Spinal cord (tissue), 10 donors: ENCODE results near the gene CDC25B. TPM values are rescaled to one million over a fixed set of nuclear protein-coding genes. Genes with fewer than 3 reads are reported as not detected.

Experiments
- DNase-seq, 6 donors: peaks; one replicate each; pipeline versions ENCODE4 v3.0.0 to v3.0.0-alpha.2; 2013 to 2015; ENCODE audit warnings: low spot score in 6 of 6, low read depth in 4 of 6
- H3K27ac ChIP-seq: one replicate; pipeline ENCODE4 v1.5.1; 2013; ENCODE audit warnings: low read depth, low read length, control low read depth
- H3K27me3 ChIP-seq: one replicate; pipeline ENCODE4 v1.6.1; 2013; ENCODE audit warnings: low read length; ENCODE audit not compliant: control insufficient read depth, insufficient read depth
- H3K36me3 ChIP-seq: one replicate; pipeline ENCODE4 v1.6.1; 2013; ENCODE audit warnings: low read length; ENCODE audit not compliant: control insufficient read depth, insufficient read depth
- H3K4me1 ChIP-seq: one replicate; pipeline ENCODE4 v1.6.1; 2013; ENCODE audit warnings: low read length; ENCODE audit not compliant: control insufficient read depth, insufficient read depth
- H3K4me3 ChIP-seq: one replicate; pipeline ENCODE4 v1.5.1; 2013; ENCODE audit warnings: low read depth, low read length, control low read depth
- H3K9me3 ChIP-seq: one replicate; pipeline ENCODE4 v1.6.1; 2013; ENCODE audit warnings: low read length; ENCODE audit not compliant: control insufficient read depth, insufficient read depth
- WGBS: methylation state at CpG from one replicate; pipeline ENCODE4 v1.1.5; 2013; ENCODE audit warnings: missing lambda C conversion rate; ENCODE audit not compliant: insufficient coverage; 5-methylcytosine and 5-hydroxymethylcytosine counted together
- polyA plus RNA-seq, 2 donors: library from polyadenylated mRNA; unstranded; fragments of 120-200 nt; gene quantifications; one replicate each; pipeline ENCODE4 v1.2.1, GENCODE V29; 2013; ENCODE audit not compliant: insufficient read length in 2 of 2
- total RNA-seq, 2 donors: library from RNA; depleted of rRNA in 1 of 2; stranded (reverse); fragments of 120-200 nt in 1 of 2; fragments of >200 nt in 1 of 2; gene quantifications; one replicate each; pipeline versions ENCODE4 v1.2.3 to v1.2.4, GENCODE V29; 2013 to 2014
- donor health status: healthy.

CDC25B gene
- total and polyA plus RNA-seq, 4 donors = 22.2 to 66.8 (median 46.4) TPM

DNA sequence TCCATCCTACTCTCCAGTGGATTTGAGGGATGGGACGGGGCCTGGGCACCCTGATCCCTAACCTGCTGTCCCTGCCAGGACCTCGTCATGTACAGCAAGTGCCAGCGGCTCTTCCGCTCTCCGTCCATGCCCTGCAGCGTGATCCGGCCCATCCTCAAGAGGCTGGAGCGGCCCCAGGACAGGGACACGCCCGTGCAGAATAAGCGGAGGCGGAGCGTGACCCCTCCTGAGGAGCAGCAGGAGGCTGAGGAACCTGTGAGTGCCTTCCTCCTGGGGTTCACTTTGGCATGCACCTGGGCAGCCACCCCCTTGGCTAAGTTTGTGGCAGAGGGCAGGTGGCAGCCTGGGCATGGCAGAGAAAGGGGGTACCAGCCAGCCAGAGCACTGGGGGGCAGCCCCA lies 5.7 kb downstream of the CDC25B start:
- no peaks in the 10 kb centered on the region for H3K9me3 ChIP-seq
- DNase-seq = no peak
- peaks cover 69% of the 10 kb centered on the region for H3K36me3 ChIP-seq
- H3K4me1 ChIP-seq = peaks cover 59% of the 10 kb centered on the region
- H3K27ac ChIP-seq = no peak overlapping the region
- H3K4me3 ChIP-seq = no peak overlapping the region
- WGBS = 97% methylated on average over 13 of the region's 13 CpGs
- no peaks in the 10 kb centered on the region for H3K27me3 ChIP-seq

DNA sequence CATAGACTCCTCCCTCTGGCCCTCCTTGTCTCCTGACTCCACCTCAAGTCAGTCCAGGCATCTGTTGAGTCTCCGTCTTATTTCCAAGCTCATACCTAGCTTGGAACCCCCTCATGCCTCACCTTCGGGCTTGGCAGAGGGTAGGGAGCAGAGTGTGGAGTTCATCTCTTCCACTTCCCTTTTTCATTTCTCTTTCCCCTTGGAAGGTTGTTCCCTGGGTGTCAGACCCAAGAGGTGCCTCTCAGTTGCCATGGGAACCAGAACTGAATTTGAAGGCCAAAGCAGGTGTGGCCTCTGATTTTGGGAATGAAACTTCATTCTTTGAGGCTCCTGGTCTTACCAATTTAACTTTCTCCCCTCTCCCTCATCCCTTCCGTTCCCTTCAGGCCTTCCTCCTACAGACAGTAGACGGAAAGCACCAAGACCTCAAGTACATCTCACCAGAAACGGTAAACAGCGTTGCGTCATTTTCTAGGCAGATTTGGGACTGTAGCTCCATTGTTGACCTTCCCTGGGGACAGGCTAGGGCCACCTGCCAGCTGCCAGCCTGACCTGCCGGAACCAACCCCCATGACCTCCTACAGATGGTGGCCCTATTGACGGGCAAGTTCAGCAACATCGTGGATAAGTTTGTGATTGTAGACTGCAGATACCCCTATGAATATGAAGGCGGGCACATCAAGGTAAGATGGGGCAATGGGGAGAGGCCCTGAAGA lies 6.6 kb downstream of the CDC25B start:
- Histone ChIP-seq H3K27ac (no peak overlapping the region), H3K36me3 (peaks cover 66% of the 10 kb centered on the region), H3K9me3 (no peaks in the 10 kb centered on the region), H3K4me1 (peaks cover 59% of the 10 kb centered on the region), H3K4me3 (no peak overlapping the region), H3K27me3 (no peaks in the 10 kb centered on the region)
- WGBS = 80% methylated on average over 6 of the region's 11 CpGs
- DNase-seq = no peak

DNA sequence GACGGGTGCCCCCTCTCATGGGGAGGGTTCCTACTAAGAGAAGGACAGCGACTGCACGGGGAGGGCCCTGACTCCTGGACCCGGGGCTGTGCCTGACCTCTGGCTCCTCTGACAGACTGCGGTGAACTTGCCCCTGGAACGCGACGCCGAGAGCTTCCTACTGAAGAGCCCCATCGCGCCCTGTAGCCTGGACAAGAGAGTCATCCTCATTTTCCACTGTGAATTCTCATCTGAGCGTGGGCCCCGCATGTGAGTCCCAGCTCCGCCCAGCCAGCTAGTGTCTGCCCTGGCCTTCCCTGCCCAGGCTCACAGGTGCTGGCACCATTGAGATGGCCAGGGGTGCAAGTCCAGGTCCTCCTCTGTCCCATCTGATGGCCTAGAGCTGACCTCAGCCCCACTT lies 7.2 kb downstream of the CDC25B start:
- H3K4me1 ChIP-seq = peaks cover 59% of the 10 kb centered on the region
- 94% methylated on average over 14 of the region's 14 CpGs for WGBS
- no peak for DNase-seq
- H3K9me3 ChIP-seq = no peaks in the 10 kb centered on the region
- no peaks in the 10 kb centered on the region for H3K27me3 ChIP-seq
- no peak overlapping the region for H3K27ac ChIP-seq
- no peak overlapping the region for H3K4me3 ChIP-seq
- peaks cover 66% of the 10 kb centered on the region for H3K36me3 ChIP-seq

DNA sequence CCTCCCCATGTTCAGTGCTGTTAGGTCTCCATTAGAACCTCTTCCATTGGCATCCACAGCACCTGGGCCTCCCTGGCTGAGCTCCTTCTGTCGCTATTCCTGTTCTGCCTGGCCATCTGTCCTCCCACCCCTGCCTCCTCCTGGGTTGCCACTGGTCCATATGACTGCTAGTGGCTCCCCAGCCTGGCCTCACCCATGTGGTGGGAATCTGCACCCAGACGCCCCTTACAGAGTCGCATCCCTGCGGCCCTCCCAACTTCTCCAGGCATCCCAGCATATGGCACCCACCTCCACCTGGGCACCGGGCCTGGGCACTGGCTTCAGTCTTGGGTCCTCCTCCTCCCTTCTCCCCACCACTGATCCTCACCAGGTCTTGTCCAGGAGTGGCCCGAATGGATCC lies 7.7 kb downstream of the CDC25B start:
- Histone ChIP-seq H3K4me3 (no peak overlapping the region), H3K36me3 (peaks cover 66% of the 10 kb centered on the region), H3K27me3 (no peaks in the 10 kb centered on the region), H3K9me3 (no peaks in the 10 kb centered on the region), H3K4me1 (peaks cover 54% of the 10 kb centered on the region), H3K27ac (no peak overlapping the region)
- no peak for DNase-seq
- WGBS = 95% methylated on average over 6 of the region's 6 CpGs

DNA sequence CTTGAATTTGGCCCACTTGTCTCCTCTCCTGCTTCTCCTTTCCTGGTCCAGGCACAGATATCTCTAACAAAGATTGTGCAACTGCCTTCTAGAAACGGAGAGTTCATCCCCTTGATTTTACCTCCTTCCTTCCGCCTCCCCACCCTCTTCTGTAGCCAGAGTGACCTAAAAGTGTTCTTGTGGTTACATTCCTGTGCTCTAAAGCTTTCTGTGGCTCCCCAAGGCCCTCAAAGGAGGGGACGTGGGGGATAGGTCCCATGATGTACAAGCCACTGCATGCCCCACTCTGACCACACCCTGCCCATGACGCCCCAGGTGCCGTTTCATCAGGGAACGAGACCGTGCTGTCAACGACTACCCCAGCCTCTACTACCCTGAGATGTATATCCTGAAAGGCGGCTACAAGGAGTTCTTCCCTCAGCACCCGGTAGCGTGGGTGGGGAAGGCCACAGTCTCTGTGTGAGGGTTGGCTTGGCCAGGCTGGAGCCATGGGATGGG lies 8.2 kb downstream of the CDC25B start:
- WGBS = 83% methylated on average over 6 of the region's 11 CpGs
- no peak for DNase-seq
- Histone ChIP-seq H3K27ac (no peak overlapping the region), H3K27me3 (no peaks in the 10 kb centered on the region), H3K9me3 (no peaks in the 10 kb centered on the region), H3K4me1 (peaks cover 49% of the 10 kb centered on the region), H3K4me3 (no peak overlapping the region), H3K36me3 (peaks cover 66% of the 10 kb centered on the region)

DNA sequence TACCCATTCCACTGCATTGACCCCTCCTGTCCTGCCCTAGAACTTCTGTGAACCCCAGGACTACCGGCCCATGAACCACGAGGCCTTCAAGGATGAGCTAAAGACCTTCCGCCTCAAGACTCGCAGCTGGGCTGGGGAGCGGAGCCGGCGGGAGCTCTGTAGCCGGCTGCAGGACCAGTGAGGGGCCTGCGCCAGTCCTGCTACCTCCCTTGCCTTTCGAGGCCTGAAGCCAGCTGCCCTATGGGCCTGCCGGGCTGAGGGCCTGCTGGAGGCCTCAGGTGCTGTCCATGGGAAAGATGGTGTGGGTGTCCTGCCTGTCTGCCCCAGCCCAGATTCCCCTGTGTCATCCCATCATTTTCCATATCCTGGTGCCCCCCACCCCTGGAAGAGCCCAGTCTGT lies 8.7 kb downstream of the CDC25B start:
- H3K36me3 ChIP-seq = peaks cover 62% of the 10 kb centered on the region
- no peak overlapping the region for H3K4me3 ChIP-seq
- WGBS = 87% methylated on average over 10 of the region's 11 CpGs
- no peak overlapping the region for H3K27ac ChIP-seq
- DNase-seq = no peak
- H3K27me3 ChIP-seq = no peaks in the 10 kb centered on the region
- H3K9me3 ChIP-seq = no peaks in the 10 kb centered on the region
- H3K4me1 ChIP-seq = peaks cover 45% of the 10 kb centered on the region

DNA sequence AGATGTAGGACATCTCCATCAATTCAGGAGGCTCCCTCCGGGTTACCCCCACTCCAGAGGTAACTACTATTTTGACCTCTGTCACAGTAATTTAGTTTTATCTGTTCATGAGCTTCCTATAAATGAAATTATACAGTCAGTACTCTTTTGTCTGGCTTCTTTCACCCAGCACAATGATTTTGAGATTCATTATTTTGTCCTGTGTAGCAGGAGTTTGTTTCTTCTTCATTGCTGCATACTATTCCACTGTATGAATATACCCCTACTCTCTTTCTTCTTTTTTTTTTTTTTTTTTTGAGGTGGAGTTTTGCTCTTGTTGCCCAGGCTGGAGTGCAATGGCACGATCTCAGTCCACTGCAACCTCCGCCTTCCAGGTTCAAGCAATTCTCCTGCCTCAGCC lies 12.4 kb downstream of the CDC25B start:
- 100% methylated on average over 2 of the region's 3 CpGs for WGBS
- peak overlapping the region; percentile 89 for H3K27ac ChIP-seq
- no peaks in the 10 kb centered on the region for H3K27me3 ChIP-seq
- H3K4me1 ChIP-seq = peaks cover 55% of the 10 kb centered on the region
- no peak for DNase-seq
- H3K36me3 ChIP-seq = peaks cover 26% of the 10 kb centered on the region
- H3K4me3 ChIP-seq = no peak overlapping the region
- no peaks in the 10 kb centered on the region for H3K9me3 ChIP-seq

DNA sequence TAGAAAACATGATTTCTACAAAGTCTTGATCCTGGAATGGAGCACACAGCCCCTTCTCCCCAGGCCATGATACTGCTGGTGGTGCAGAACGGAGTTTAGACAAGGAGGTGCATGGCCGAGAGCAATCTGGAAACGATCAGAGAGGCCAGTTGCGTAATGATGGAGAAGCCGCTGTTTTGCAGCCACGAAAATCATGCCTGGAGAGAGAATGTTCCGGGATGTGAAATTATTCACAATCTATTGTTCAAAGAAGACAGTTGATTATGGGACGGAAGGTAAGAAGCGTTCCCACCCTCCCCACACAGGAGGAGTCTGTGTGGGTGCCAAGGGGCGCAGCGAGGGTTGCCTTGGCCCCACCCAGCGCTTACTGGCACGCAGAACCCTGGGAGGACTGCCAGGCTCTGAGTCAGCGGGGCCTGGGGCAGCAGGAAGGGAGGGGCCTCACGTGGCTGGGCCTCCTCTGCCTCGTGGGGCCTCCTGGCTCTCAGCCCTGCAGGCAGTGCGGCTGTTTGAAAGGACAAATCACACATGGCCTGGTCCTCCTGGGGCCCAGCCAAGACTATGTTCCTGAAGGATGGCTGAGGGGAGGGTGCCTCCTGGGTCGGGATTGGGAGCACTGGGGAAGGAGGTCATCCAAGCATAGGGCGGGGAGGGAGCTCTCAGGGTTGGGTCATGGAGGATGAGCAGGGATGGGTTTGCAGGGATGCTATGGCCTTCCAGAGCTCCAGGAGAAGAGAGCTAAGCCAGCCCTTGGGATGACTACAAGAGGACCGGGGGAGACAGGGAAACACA lies 15.6 kb downstream of the CDC25B start:
- Histone ChIP-seq H3K27ac (peak overlapping the region; percentile 94), H3K4me3 (peak overlapping the region; percentile 22), H3K4me1 (peaks cover 42% of the 10 kb centered on the region), H3K36me3 (no peaks in the 10 kb centered on the region), H3K27me3 (no peaks in the 10 kb centered on the region), H3K9me3 (no peaks in the 10 kb centered on the region)
- DNase-seq = peak; percentile 81 to 98 (median 92)
- WGBS = 11% methylated on average over 13 of the region's 20 CpGs

DNA sequence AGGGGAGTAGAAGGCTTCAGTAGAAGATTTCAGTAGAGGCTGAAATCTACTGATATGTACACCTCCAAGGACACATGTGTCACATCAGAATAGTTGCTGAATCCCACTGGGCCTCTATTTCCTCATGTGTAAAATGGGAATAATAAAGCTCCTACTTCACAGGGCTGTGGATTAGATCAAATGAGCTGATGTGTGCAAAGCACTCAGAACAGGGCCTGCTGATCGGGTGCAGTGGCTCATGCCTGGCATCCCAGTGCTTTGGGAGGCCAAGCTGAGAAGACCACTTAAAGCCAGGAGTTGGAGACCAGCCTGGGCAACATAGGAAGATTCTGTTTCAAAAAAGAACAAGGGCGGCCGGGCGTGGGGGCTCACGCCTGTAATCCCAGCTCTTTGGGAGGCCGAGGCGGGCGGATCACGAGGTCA lies 16.2 kb downstream of the CDC25B start:
- WGBS = 100% methylated on average over 1 of the region's 9 CpGs
- DNase-seq = no peak
- Histone ChIP-seq H3K4me1 (peaks cover 37% of the 10 kb centered on the region), H3K27ac (peak overlapping the region; percentile 94), H3K27me3 (no peaks in the 10 kb centered on the region), H3K9me3 (no peaks in the 10 kb centered on the region), H3K36me3 (no peaks in the 10 kb centered on the region), H3K4me3 (no peak overlapping the region)
